Ecto neural progenitor cell (in vitro differentiated cells): Measurements from ENCODE around the gene CCNL1.

Source experiments
- DNase-seq: peaks from one replicate; pipeline ENCODE4 v3.0.0-alpha.2; 2018; ENCODE audit warnings: low spot score

CCNL1 gene

DNA sequence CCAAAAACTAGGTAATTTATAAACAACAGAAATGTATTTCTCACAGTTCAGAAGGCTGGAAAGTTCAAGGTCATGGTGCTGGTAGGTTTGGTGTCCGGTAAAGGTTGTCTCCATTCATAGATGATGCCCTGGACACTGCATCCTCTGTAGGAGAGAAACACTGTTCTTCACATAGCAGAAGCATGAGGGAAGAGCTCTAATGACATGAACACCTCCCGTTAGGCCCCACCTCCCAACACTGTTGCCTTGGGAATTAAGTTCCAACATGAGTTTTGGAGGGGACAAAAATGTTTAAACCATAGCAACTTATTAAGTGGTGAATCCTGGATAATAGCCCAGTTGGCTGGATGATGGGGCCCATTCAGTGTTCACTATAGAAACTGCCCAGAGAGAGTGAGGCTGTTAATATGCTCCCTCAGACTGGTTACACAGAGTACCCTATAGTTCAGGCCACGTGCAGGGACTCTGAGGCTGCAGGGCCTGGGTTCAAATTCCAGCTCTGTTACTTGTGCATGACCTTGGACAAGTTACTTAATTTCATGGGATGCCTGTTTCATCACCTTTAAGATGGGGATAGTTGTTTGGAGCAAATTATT lies 37.0 kb downstream of the CCNL1 start:
- no peak for DNase-seq

DNA sequence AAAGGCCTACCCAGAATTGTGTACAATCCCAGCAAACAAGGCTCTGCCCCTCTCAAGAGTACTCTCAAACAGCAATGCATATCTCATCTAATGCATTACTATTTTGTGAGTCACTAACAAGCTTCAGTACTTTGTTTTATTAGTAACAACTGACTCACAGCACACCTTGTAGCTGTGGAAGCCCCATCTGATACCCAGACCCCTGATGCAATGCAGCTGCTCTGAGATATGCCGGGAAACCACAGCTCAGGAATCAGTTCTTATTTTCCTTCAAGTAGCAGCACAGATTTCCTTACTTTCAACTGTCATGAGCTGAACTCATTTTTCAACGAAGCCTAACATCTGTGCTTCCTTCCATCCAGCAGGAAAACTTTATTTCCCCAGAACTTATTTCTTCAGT lies 37.8 kb downstream of the CCNL1 start:
- no peak for DNase-seq

DNA sequence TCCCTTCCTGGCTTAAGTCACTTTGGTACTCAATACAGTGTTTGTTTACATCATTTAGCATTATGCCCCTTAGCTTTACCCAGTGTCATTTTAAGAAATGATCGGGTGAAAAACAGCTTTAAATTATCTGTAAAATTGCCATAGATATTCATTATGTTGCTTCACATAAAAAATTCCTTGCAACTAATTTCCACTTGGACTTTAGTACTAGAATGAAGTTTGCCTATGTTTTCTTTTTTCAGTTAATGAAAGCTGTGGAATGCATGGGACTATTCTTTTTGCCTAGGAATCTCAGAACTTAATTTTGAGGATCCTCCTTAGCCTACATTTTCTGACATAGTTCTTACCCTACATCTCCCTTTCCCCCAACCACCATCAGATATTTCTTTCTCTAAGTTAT lies 38.4 kb downstream of the CCNL1 start:
- no peak for DNase-seq

DNA sequence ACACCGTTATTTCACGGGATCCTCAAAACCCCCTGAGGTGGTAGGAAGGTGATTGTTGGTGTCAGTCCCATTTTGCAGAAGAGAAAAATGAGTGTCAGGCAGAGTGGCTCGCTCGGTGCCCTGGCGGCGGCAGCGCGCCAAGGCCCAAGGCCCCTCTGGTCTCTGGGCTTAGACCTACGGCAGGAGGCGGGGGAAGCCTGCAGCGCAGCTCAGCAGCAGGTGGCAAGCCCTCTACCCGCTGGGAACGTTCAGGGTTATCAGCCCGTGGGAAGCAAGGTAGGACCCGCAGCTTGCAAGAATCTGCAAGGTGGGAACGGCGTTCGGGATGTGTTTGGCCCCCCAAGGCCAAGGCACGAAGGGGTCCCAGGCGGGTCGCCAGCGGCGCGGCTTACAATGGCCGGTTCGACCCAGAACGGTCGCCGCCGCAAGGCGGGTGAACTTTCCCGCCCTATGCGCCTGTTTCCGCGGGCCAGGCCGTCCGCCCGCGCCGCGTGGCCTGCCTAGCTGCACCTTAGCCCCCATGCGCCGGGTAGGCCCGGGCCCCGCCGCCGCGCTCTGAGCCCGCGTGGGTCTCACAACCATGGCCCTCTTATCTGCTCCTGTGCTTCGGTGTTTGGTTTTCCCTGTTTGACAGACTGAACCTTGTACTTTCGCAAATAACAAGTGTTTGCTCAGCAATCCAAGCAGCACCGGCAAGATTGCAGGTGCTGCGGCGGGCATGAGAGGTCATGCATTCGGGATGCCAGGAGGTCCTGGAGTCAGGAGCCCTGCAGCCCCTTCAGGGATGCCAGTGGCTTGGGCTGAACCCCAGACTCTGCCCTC lies 39.7 kb downstream of the CCNL1 start:
- DNase-seq = no peak

DNA sequence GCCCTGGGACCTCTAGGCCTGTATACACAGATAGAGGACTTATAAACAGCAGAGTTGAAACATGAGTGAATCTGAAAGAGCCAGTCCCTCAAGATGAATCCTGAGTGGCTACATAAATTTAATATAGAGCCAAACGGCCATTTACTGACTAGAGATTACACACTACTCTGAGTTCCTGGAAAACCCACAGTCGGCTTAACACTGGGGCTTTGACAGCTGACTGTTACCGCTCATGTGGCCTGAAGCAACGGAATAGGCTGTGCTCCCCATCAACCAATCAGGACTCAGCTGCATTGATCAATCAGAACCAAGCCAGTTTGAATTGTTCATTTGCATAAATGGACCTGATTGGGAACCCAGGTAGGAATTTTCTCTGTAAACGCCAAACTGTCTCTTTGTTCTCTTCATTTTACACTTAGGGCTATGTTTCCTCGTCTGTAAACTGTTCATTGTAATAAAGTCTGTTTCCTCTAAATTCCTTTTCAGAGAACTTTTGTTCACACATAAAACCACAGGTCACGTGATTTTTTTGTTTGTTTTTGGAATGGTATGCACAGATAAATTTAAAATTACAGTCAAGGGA lies 40.5 kb downstream of the CCNL1 start:
- no peak for DNase-seq

DNA sequence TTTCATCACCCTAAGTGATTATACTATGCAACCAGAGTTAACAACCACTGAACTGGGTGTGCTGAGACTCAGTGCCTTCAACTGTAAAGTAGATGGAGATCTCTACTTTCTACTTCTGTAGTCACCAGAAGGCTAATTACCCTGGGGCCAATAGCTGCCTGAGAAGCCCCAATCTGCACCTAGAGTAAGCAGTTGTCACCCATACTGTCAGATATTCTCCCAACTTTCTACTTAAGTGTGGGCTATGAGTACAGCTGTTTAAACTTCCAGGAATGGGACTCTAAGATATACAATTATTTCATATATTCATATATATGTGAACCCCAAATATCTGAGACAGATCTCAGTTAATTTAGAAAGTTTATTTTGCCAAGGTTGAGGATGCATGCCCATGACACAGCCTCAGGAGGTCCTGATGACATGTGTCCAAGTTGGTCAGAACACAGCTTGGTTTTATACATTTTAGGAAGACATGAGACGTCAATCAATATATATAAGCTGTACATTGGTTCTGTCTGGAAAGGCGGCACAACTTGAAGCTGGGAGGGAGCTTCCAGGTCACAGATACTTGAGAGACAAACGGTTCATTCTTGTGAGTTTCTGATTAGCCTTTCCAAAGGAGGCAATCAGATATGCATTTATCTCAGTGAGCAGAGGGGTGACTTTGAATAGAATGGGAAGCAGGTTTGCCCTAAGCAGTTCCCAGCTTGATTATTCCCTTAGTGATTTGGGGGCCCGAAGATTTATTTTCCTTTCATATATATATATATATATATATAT lies 41.9 kb downstream of the CCNL1 start:
- no peak for DNase-seq

GRCh38 chr3:157117206-157117605 lies 42.7 kb downstream of the CCNL1 start:
- no peak for DNase-seq

DNA sequence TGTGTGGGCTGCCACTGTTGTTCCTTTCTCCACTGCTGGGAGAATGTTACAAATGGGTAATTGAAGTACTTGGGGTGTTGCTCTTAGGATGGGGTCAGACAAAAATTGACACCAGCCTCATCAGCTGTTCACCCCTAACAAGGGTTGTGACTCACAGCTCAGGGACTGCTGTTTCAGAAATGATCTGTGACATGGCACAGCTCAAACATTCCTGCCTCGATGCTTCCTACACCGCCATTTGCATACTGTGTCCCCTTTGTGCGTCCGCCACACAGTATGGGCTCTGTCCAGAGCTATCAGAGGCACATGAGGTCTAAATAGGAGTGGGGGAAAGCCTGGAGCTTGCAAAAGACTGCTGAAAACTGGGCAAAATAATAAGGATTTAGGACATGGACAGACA lies 43.9 kb downstream of the CCNL1 start:
- no peak for DNase-seq

DNA sequence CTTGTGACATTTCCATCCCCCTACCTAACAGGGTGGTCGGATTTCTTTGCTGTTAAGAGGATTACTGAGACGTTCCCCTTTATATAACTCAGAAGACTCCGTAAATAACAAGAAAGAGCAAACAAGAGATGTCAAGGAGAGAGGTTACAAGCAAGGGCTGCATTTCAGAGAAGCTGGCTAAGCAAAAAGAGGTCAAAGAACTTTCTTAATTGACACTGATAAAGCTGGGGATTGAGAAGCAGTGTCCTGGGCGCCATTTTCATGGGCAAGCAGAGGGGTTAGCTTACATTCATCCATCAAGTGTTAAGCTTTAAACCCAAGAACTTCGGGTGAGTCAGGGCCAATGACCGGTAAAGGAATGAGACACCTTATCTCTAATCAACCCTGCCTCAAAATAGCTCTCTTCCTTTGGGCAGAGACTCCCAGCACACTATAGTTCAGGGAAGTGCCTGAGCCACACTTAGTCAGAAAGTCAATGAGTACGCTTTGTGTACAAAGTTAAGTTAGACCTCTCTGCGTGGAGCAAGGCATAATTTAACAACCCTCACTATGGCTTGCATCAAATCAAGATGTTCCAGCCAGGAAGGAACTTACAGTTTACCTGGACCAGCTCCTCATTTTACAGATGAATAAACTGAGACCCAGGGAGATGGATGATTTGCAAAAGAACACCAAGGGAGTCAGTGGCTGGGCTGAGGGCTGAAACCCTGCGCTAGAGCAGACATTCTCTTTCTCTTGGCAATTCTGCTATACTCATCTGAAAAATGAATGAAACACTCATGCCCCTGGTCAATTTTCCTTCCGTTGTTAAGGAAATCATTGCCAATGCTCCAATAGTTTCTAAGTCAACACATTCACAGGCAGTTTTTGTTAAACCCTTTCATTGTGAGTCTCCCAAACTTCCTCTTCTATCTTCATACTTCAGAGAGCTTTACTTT lies 44.6 kb downstream of the CCNL1 start:
- no peak for DNase-seq

- no peak for DNase-seq
Measured at GRCh38 chr3:157113832-157114505, 46.0 kb downstream of the CCNL1 start.

- DNase-seq = no peak
Measured at GRCh38 chr3:157112536-157112935, 47.4 kb downstream of the CCNL1 start.

GRCh38 chr3:157111518-157111917 lies 48.4 kb downstream of the CCNL1 start:
- no peak for DNase-seq

DNA sequence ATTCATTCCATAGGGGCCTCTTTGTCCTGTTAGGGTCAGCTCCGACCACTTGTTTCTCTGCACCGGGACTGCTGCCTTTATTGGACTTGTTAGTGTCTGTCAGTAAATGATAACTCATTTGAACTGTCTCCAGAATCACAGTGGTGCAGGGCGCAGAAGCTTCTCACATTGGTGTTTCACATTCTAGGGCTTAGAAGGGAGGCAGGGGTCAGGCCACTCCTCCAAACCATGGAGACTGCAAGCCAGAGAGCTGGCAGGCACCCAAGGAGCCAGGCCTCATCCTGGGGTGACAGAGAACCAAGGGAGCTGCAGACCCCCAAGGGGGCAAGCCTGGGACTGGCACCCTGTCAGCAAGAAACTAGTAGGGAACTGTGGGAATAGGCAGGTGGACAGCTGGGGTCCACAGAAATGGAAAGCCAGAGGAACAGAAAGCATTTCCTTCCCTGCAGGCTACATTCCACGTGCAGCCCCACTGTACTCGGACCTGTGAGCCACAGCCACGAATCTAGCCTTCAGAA lies 49.1 kb downstream of the CCNL1 start:
- DNase-seq = no peak

- DNase-seq = no peak
Measured at GRCh38 chr3:157109267-157110141, 50.4 kb downstream of the CCNL1 start.

- DNase-seq = no peak
Measured at GRCh38 chr3:157107644-157108133, 52.3 kb downstream of the CCNL1 start.

DNA sequence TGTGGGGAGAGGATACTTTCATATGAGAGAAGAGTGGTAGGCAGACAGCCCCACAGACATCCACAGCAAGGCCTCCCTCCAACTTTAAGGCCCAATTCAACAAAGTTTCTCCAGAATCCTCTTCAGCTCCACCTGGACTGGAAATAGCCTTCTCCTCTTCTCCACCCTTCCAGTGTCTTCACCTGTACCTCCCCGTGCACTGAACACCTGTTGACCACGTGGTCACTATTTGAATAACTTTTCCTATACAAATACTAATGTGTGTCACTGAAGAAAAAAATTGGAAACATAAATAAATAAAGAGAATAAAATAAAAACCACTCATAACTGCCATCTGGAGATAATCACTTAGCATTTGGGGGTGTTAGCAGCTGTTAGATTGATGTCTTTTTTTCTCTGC lies 52.9 kb downstream of the CCNL1 start:
- DNase-seq = no peak

DNA sequence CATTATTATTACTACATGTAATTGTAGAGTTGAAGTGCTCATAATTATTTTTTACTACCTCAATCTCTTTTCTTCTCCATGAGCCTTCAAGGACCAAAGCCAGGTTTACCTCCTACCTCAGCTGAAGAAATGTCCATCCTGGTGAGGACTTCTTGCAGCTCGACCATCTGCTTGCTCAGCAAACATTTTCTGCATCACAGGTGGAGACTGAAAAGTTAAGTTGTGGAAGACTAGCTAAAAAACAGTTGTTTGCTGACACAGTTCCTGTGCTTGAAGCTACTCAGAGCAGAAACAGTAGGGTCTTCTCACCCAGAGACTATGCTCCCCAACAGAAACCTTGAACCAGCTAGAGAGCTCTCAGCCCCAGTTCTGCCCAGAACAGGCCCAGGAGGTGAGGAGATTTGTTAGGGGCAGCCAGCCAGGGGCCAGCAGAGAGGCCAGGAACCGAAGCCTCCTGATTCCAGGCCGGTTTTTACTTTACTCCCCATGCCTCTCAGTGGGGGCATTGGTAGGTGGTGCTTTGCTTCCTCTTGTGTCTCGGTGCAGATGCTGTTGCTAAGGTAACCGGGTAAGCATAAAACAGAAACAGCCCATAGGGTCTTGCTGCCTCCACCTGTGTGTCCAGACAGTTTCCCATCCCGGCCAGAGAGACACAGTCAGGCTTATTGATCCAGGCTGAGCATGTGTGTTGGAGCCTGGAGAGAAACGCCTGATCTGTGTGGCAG lies 54.9 kb downstream of the CCNL1 start:
- peak; percentile 69 for DNase-seq

GRCh38 chr3:157104521-157104920 lies 55.4 kb downstream of the CCNL1 start:
- DNase-seq = no peak

DNA sequence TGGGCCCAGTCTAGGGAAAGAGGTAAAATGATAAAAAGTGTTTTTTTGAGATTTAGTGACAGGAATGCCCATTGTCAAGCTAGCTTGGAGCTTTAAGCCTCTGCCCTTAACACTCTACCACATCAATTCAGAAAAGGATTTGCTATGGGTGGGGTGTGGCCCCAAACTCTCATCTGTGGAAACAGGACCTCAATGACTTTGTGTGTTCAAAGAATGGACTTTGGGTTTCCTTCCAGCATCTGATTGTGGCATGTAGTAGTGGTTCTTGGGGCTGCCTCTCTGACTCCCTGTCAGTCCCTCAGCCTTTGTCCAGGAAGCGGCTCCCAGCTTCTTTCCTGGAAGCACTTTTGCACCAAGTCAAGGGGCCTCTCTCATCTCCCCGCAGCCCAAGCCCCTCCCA lies 56.1 kb downstream of the CCNL1 start:
- no peak for DNase-seq
